Neural cell (in vitro differentiated cells): ENCODE measurements around the gene L1CAM.

Experiments used
- CTCF ChIP-seq: fragments of 450-650 bp; IDR thresholded peaks from 2 replicates; pipeline ENCODE4 v1.5.1; 2014; ENCODE audit warnings: antibody characterized with exemption, mild to moderate bottlenecking, moderate library complexity; ENCODE audit not compliant: poor library complexity, severe bottlenecking
- EP300 ChIP-seq: fragments of 450-650 bp; conservative IDR thresholded peaks from 2 replicates; pipeline ENCODE4 v1.6.1; 2014; ENCODE audit warnings: antibody characterized with exemption, mild to moderate bottlenecking, moderate library complexity; ENCODE audit not compliant: poor library complexity, severe bottlenecking
- EZH2 ChIP-seq: fragments of 200-600, 300-800 bp; shearing (Covaris generic), sonication (generic); IDR thresholded peaks from 2 replicates; pipeline ENCODE4 v1.6.1; 2014; ENCODE audit warnings: antibody characterized with exemption, low read length, borderline replicate concordance, mild to moderate bottlenecking; ENCODE audit not compliant: insufficient read depth, poor library complexity, severe bottlenecking
- MXI1 ChIP-seq: fragments of 450-650 bp; conservative IDR thresholded peaks from 2 replicates; pipeline ENCODE4 v1.6.1; 2014; ENCODE audit warnings: antibody characterized with exemption, mild to moderate bottlenecking; ENCODE audit not compliant: poor library complexity, severe bottlenecking
- POLR2AphosphoS5 ChIP-seq: IDR thresholded peaks from 2 replicates; pipeline ENCODE4 v1.6.1; 2012
- RAD21 ChIP-seq: fragments of 450-650 bp; conservative IDR thresholded peaks from 2 replicates; pipeline ENCODE4 v1.6.1; 2014; ENCODE audit warnings: antibody characterized with exemption, mild to moderate bottlenecking, moderate library complexity
- SMC3 ChIP-seq: fragments of 450-650 bp; conservative IDR thresholded peaks from 2 replicates; pipeline ENCODE4 v1.6.1; 2014; ENCODE audit warnings: antibody characterized with exemption, mild to moderate bottlenecking, moderate library complexity; ENCODE audit not compliant: poor library complexity
- TAF1 ChIP-seq: IDR thresholded peaks from 2 replicates; pipeline ENCODE4 v1.6.1; 2012; ENCODE audit warnings: low read depth

GRCh38 chrX:153888344-153888743 is 2.4 kb upstream of the L1CAM start:
- TF ChIP-seq CTCF (no peak), EZH2 (no peak), RAD21 (no peak), EP300 (no peak), POLR2AphosphoS5 (no peak), SMC3 (no peak), MXI1 (no peak), TAF1 (no peak)
